MM.1S (cell line): ENCODE results near the gene NFYB.

Experiments used
- DNase-seq: peaks from one replicate; pipeline ENCODE4 v3.0.0-alpha.2; 2015
- H2AFZ ChIP-seq: fragments of 300-600 bp; sonication (generic); 2 replicates; pipeline ENCODE4 v1.6.0; 2016; ENCODE audit warnings: antibody characterized with exemption, low read length
- H3F3A ChIP-seq: fragments of 300-600 bp; sonication (generic); 2 replicates; pipeline ENCODE4 v1.6.1; 2016; ENCODE audit warnings: mild to moderate bottlenecking, antibody characterized with exemption, low read length, moderate library complexity, mixed read lengths; ENCODE audit not compliant: insufficient read depth
- H3K27ac ChIP-seq: fragments of 300-600 bp; sonication (generic); 2 replicates; pipeline ENCODE4 v1.5.1; 2016; ENCODE audit warnings: mild to moderate bottlenecking, low read length
- H3K27me3 ChIP-seq: fragments of 300-600 bp; sonication (generic); replicated peaks from 2 replicates; pipeline ENCODE4 v1.6.0; 2016; ENCODE audit warnings: low read length; ENCODE audit not compliant: insufficient read depth
- H3K36me3 ChIP-seq: fragments of 300-600 bp; sonication (generic); replicated peaks from 2 replicates; pipeline ENCODE4 v1.6.1; 2016; ENCODE audit warnings: mild to moderate bottlenecking, low read length, mixed read lengths; ENCODE audit not compliant: insufficient read depth
- H3K4me1 ChIP-seq: fragments of 300-600 bp; sonication (generic); 2 replicates; pipeline ENCODE4 v1.6.1; 2016; ENCODE audit warnings: low read length, mixed read lengths
- H3K4me2 ChIP-seq: fragments of 300-600 bp; sonication (generic); 2 replicates; pipeline ENCODE4 v1.6.0; 2016; ENCODE audit warnings: low read depth, low read length
- H3K4me3 ChIP-seq: fragments of 300-600 bp; sonication (generic); 2 replicates; pipeline ENCODE4 v1.5.1; 2016; ENCODE audit warnings: low read length, mixed read lengths
- H3K79me2 ChIP-seq: fragments of 300-600 bp; sonication (generic); 2 replicates; pipeline ENCODE4 v1.6.1; 2016; ENCODE audit warnings: mixed run types, low read length, mixed read lengths
- H3K9ac ChIP-seq: fragments of 300-600 bp; sonication (generic); 2 replicates; pipeline ENCODE4 v1.6.1; 2016; ENCODE audit warnings: low read length, mixed read lengths
- H3K9me2 ChIP-seq: fragments of 300-600 bp; sonication (generic); replicated peaks from 2 replicates; pipeline ENCODE4 v1.6.1; 2016; ENCODE audit warnings: mild to moderate bottlenecking, low read length, mixed read lengths; ENCODE audit not compliant: insufficient read depth
- H3K9me3 ChIP-seq: fragments of 300-600 bp; sonication (generic); replicated peaks from 2 replicates; pipeline ENCODE4 v1.6.1; 2016; ENCODE audit warnings: mild to moderate bottlenecking, low read length, mixed read lengths; ENCODE audit not compliant: insufficient read depth
- H4K20me1 ChIP-seq: fragments of 300-600 bp; sonication (generic); 2 replicates; pipeline ENCODE4 v1.6.1; 2016; ENCODE audit warnings: mild to moderate bottlenecking, low read length, moderate library complexity, mixed read lengths; ENCODE audit not compliant: insufficient read depth
- EZH2 ChIP-seq: fragments of 300-600 bp; sonication (generic); optimal IDR thresholded peaks from 2 replicates; pipeline ENCODE3; 2017; ENCODE audit warnings: low read depth, mild to moderate bottlenecking, antibody characterized with exemption, low read length, mixed read lengths
- EZH2phosphoT487 ChIP-seq: fragments of 300-600 bp; sonication (generic); IDR thresholded peaks from 2 replicates; pipeline ENCODE4 v1.6.1; 2018; ENCODE audit warnings: antibody characterized with exemption, low read length
- TF ChIP-seq, protein P1 (sequence below): fragments of 300-600 bp; sonication (generic); IDR thresholded peaks from 2 replicates; pipeline ENCODE4 v1.5.1; 2016; ENCODE audit warnings: antibody characterized with exemption, low read length, mixed read lengths

Gene NFYB

DNA sequence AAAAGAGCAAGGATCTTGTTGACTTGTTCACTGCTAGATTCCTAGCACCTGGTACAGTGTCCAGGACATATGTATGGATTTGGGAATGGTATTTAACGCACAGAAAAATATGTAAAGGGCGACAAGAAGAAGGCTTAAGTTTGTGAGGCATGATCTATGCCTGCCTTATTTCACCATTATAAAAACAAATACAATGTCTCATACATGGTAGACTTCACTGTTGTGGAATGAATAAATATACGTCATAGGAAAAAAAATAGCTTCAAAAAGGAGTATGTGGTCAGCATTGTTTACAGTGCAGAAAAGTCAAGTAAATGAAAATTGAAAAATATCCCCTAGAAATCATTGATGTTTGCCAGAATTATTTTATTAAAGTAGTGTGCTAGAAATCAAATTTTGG, 43.7 kb downstream of the NFYB start:
- Histone ChIP-seq H2AFZ (no peak overlapping the region), H3K9me3 (no peaks in the 10 kb centered on the region), H3F3A (no peaks in the 10 kb centered on the region), H3K4me1 (no peaks in the 10 kb centered on the region), H3K27ac (no peak overlapping the region), H3K4me3 (no peak overlapping the region), H3K36me3 (no peaks in the 10 kb centered on the region), H3K79me2 (no peaks in the 10 kb centered on the region), H3K9me2 (no peaks in the 10 kb centered on the region), H3K9ac (no peak overlapping the region), H3K4me2 (no peak overlapping the region), H4K20me1 (no peaks in the 10 kb centered on the region), H3K27me3 (no peaks in the 10 kb centered on the region)
- no peak for DNase-seq
- TF ChIP-seq, protein P1, sequence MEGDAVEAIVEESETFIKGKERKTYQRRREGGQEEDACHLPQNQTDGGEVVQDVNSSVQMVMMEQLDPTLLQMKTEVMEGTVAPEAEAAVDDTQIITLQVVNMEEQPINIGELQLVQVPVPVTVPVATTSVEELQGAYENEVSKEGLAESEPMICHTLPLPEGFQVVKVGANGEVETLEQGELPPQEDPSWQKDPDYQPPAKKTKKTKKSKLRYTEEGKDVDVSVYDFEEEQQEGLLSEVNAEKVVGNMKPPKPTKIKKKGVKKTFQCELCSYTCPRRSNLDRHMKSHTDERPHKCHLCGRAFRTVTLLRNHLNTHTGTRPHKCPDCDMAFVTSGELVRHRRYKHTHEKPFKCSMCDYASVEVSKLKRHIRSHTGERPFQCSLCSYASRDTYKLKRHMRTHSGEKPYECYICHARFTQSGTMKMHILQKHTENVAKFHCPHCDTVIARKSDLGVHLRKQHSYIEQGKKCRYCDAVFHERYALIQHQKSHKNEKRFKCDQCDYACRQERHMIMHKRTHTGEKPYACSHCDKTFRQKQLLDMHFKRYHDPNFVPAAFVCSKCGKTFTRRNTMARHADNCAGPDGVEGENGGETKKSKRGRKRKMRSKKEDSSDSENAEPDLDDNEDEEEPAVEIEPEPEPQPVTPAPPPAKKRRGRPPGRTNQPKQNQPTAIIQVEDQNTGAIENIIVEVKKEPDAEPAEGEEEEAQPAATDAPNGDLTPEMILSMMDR: no peak
- no peak for TF ChIP-seq EZH2
- no peak for TF ChIP-seq EZH2phosphoT487

DNA sequence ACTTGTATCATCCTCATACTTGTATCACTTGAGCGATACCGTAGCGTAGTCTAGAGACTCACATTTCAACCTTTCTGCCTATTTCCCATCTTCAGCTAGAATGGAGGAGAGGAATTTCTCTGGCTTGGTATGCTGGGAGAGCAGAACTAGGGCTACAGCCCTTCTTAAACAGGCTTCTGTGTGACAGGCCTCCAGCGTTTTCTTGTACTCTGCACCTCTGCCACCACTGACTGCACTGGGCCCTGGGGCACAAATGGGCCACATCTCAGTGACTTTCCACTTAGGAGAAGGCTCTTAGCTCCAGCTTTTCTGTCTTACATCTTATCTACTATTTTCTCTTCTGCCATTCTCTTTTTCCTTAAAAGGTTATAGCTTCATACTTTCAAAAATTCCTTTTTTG, 46.9 kb downstream of the NFYB start:
- Histone ChIP-seq H3K9ac (no peak overlapping the region), H3K36me3 (peaks cover 3% of the 10 kb centered on the region; the same call in 1 of the 2 replicates), H3K4me2 (no peak overlapping the region), H3K27ac (no peak overlapping the region), H3F3A (no peaks in the 10 kb centered on the region), H3K9me3 (no peaks in the 10 kb centered on the region), H3K9me2 (no peaks in the 10 kb centered on the region), H3K4me1 (no peaks in the 10 kb centered on the region), H4K20me1 (no peaks in the 10 kb centered on the region), H3K27me3 (no peaks in the 10 kb centered on the region), H3K79me2 (no peaks in the 10 kb centered on the region), H3K4me3 (no peak overlapping the region), H2AFZ (no peak overlapping the region)
- DNase-seq: no peak
- no peak for TF ChIP-seq EZH2
- TF ChIP-seq, protein P1: no peak

DNA sequence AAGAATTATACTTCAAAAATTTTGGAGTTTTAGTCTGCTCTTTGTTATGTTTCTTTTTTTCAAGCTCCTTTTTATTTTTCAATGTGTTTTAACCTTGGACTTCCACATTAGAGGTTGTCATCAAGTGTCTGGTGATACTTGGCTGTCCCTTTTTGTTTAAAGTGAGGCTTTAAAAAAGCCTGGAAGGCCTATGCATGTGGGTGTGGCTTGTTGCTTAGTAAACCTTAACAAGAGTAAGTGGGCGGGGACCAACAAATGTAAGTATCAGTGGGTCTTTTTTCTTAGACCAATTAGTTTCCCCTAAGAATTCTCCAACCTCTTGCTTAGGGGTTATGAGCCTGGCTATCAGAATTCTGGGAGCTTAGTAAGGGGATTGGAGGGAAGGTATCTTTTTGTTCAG, 47.3 kb downstream of the NFYB start:
- Histone ChIP-seq H3K27me3 (no peaks in the 10 kb centered on the region), H3K4me3 (no peak overlapping the region), H4K20me1 (no peaks in the 10 kb centered on the region), H3K4me1 (no peaks in the 10 kb centered on the region), H3K9ac (no peak overlapping the region), H3K36me3 (peaks cover 3% of the 10 kb centered on the region; the same call in 1 of the 2 replicates), H3K9me3 (no peaks in the 10 kb centered on the region), H3F3A (no peaks in the 10 kb centered on the region), H2AFZ (no peak overlapping the region), H3K4me2 (no peak overlapping the region), H3K79me2 (no peaks in the 10 kb centered on the region), H3K27ac (no peak overlapping the region), H3K9me2 (no peaks in the 10 kb centered on the region)
- no peak for DNase-seq
- TF ChIP-seq EZH2phosphoT487: no peak

DNA sequence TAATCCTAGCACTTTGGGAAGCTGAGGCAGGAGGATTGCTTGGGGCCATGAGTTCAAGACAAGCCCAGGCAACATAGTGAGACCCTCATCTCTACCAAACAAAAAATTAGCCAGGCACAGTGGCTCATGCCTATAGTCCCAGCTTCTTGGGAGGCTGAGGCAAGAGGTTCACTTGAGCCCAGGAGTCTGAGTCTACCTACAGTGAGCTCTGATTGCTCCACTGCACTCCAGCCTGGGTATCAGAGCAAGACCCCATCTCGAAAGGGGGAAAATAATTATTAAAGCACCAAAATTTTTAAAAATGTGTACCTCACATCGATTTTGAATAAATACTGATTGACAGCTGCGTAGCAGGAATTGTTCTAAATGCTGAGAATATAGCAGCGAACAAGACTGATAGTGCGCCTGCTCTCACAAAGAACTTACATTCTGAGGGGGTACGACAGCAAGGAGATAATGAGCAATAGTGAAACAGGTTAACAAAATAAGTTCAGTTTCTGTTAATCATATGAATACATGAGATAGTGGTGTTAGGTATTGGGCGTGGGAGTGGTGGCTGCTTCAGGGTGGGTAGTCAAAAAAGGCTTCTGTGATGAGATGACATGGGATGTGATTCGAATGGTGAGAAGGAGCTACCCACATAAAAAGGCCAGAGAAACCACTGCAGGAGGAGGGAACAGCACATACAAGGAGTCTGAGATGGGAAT, 54.1 kb downstream of the NFYB start:
- H3K4me2 ChIP-seq: no peak overlapping the region
- no peaks in the 10 kb centered on the region for H4K20me1 ChIP-seq
- H3K36me3 ChIP-seq: peaks cover 3% of the 10 kb centered on the region; the same call in 1 of the 2 replicates
- no peak for DNase-seq
- TF ChIP-seq EZH2 (no peak), EZH2phosphoT487 (no peak)
- TF ChIP-seq, protein P1: no peak
- no peaks in the 10 kb centered on the region for H3K9me2 ChIP-seq
- no peaks in the 10 kb centered on the region for H3K27me3 ChIP-seq
- H3K9me3 ChIP-seq: no peaks in the 10 kb centered on the region
- no peak overlapping the region for H3K4me3 ChIP-seq
- no peak overlapping the region for H3K27ac ChIP-seq
- no peaks in the 10 kb centered on the region; the same call in 1 of the 2 replicates for H3F3A ChIP-seq
- H3K79me2 ChIP-seq: no peaks in the 10 kb centered on the region
- no peaks in the 10 kb centered on the region for H3K4me1 ChIP-seq
- H3K9ac ChIP-seq: no peak overlapping the region
- no peak overlapping the region for H2AFZ ChIP-seq
